AG04449 (cell line): Measurements from ENCODE around the gene RPL18.

Source experiments
- CTCF ChIA-PET: fragments of 350-600 bp; formaldehyde crosslinking; extraction: SDS; loops from one replicate; lab custom pipeline; 2021; ENCODE audit warnings: antibody characterized with exemption; lab: Yijun Ruan, JAX
- POLR2A ChIA-PET: fragments of 400-600, 350-600 bp; formaldehyde crosslinking; extraction: SDS; loops from one replicate; lab custom pipeline; 2020; ENCODE audit warnings: antibody characterized with exemption, inconsistent platforms; lab: Yijun Ruan, JAX
- DNase-seq: peaks from one replicate; pipeline ENCODE4 v3.0.0-alpha.2; 2010; ENCODE audit warnings: low read depth, low spot score
- H3K4me3 ChIP-seq: 2 replicates; pipeline ENCODE4 v1.5.1; 2011; ENCODE audit warnings: low read depth, mild to moderate bottlenecking, control low read depth, low read length
- TF ChIP-seq, protein P1 (sequence below): IDR thresholded peaks from one replicate; pipeline ENCODE4 v1.5.1; 2011; ENCODE audit warnings: mild to moderate bottlenecking, moderate library complexity, low read length, control low read depth, inconsistent platforms; ENCODE audit not compliant: insufficient read depth; ENCODE audit errors: missing control alignments

The RPL18 gene

DNA sequence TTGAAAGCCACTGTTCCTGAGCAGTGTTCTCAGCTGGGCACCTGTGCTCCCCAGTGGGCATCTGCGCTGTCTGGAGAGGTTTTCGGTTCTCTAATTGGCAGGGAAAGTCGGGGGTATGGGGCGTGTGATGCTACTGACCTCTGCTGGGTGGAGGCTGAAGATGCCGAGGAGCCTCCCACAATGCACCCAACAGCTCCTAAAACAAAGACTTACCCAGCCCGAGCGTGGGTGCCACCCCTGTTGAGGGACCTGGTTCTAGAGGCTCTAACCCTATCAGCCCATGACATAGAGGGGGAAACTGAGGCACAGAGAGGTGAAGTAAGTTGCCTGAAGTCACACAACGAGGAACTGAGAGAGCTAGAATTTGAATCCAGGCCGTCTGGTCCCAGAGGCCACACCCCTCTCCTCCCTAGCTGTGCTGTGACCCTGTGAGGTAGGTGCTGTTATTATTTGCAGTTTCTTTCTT, 10.1 kb downstream of the RPL18 start:
- ChIA-PET POLR2A (interaction anchor here (0.6 to 2.8 kb wide), 2 partner anchors 9 to 196 kb away, joined by 4 to 28 read pairs; partner anchors contain the start of genes RPL18 and SPHK2), CTCF (interaction anchor here (0.8 to 5.8 kb wide), 16 partner anchors 9 to 340 kb away, joined by 3 to 36 read pairs (median 6); partner anchors contain the start of genes KDELR1, RPL18 and SPHK2)
- H3K4me3 ChIP-seq, result no peak overlapping the region
- TF ChIP-seq, protein P1, sequence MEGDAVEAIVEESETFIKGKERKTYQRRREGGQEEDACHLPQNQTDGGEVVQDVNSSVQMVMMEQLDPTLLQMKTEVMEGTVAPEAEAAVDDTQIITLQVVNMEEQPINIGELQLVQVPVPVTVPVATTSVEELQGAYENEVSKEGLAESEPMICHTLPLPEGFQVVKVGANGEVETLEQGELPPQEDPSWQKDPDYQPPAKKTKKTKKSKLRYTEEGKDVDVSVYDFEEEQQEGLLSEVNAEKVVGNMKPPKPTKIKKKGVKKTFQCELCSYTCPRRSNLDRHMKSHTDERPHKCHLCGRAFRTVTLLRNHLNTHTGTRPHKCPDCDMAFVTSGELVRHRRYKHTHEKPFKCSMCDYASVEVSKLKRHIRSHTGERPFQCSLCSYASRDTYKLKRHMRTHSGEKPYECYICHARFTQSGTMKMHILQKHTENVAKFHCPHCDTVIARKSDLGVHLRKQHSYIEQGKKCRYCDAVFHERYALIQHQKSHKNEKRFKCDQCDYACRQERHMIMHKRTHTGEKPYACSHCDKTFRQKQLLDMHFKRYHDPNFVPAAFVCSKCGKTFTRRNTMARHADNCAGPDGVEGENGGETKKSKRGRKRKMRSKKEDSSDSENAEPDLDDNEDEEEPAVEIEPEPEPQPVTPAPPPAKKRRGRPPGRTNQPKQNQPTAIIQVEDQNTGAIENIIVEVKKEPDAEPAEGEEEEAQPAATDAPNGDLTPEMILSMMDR, result peak; percentile 66
- DNase-seq, result no peak

DNA sequence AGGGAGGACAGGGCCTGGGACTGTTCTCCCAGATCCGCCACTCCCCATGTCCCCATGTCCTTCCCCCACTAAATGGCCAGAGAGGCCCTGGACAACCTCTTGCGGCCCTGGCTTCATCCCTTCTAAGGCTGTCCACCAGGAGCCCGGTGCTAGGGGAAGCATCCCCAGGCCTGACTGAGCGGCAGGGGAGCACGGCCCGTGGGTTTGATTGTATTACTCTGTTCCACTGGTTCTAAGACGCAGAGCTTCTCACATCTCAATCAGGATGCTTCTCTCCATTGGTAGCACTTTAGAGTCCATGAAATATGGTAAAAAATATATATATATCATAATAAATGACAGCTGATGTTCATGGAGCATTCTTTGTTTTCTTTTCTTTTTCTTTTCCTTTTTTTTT, 11.6 kb downstream of the RPL18 start:
- TF ChIP-seq, protein P1, result no peak
- DNase-seq, result no peak
- POLR2A ChIA-PET, result no interaction called here
- CTCF ChIA-PET, result interaction anchor here (1.1 to 5.8 kb wide), 8 partner anchors 11 to 118 kb away, joined by 3 to 36 read pairs (median 12); partner anchors contain the start of genes RPL18 and SPHK2
- H3K4me3 ChIP-seq, result no peak overlapping the region

DNA sequence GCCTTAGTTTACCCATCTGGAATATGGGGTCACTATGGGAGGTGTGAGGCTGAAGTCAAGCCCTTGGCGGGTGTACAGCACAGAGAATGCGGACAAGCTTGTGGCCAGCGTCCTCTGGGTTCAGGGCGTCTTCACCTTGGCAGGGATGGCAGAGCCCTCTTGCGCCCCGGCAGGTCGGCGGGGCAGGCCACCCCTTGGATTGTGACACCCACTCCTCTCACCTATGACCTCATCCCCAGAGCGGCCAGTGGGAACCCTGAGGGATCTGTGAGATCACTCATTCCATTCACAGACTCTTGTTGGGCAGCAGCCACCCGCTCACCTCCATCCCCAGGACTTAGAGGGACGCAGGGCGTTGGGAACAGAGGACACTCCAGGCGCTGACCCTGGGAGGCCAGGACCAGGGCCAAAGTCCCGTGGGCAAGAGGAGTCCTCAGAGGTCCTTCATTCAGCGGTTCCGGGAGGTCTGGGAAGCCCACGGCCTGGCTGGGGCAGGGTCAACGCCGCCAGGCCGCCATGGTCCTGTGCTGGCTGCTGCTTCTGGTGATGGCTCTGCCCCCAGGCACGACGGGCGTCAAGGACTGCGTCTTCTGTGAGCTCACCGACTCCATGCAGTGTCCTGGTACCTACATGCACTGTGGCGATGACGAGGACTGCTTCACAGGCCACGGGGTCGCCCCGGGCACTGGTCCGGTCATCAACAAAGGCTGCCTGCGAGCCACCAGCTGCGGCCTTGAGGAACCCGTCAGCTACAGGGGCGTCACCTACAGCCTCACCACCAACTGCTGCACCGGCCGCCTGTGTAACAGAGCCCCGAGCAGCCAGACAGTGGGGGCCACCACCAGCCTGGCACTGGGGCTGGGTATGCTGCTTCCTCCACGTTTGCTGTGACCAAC, 12.3 kb downstream of the RPL18 start, which contains the start of gene SPACA4:
Gene SPACA4 (plus strand): TSS at position 280 of the 896 bp plus-strand sequence. CDS start 237 bp downstream, at position 517.
- ChIA-PET CTCF (interaction anchor here (1.1 to 5.8 kb wide), 7 partner anchors 11 to 335 kb away, joined by 3 to 36 read pairs (median 12); partner anchors contain the start of genes RPL18 and SPHK2), POLR2A (no interaction called here)
- no peak for DNase-seq
- H3K4me3 ChIP-seq, result no peak within 1 kb of the TSS
- TF ChIP-seq, protein P1, result no peak

DNA sequence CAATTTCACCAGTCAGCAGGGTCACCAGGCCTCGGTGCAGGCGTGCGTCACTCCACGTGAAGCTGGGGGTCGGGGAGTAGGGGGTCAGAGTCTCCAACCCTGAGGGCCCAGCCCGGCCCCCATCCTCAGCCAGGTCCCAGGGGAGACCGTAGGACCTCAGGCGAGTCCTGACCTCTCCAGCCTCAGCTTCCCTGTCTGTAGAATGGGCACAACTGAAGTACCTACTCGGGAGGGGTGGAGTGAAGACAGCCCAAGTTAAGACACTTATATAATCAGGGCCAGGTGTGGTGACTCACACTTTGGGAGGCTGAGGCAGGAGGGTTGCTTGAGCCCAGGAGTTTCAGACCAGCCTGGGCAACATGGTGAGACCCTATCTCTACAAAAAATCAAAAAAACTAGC, 15.1 kb downstream of the RPL18 start:
- CTCF ChIA-PET, result no interaction called here
- POLR2A ChIA-PET, result no interaction called here
- TF ChIP-seq, protein P1, result no peak
- DNase-seq, result no peak
- H3K4me3 ChIP-seq, result no peak overlapping the region

GRCh38 chr19:48603449-48603848, 15.5 kb downstream of the RPL18 start:
- CTCF ChIA-PET, result interaction anchor here (2.0 kb wide), 1 partner anchor 17 kb away, joined by 6 read pairs; no protein-coding TSS in a partner anchor

More at GRCh38 chr19:48603449-48603848, 15.5 kb downstream of the RPL18 start:
- POLR2A ChIA-PET, result no interaction called here
- H3K4me3 ChIP-seq, result no peak overlapping the region
- no peak for DNase-seq
- TF ChIP-seq, protein P1, result no peak
